Astrocyte (in vitro differentiated cells and primary cell): ENCODE data around the gene TNPO3. TPM values are rescaled to one million over a fixed set of nuclear protein-coding genes. Genes with fewer than 3 reads are reported as not detected.

Source experiments
- DNase-seq: peaks from one replicate; pipeline ENCODE4 v3.0.0-alpha.2; 2010; ENCODE audit warnings: low read depth
- FAIRE-seq: peaks from 2 replicates; lab custom pipeline; 2011; peaks lifted over from hg19 to GRCh38; lab: Jason Lieb, UNC
- H2AFZ ChIP-seq: 2 replicates; pipeline ENCODE4 v1.6.0; 2012; ENCODE audit warnings: low read depth, low read length, inconsistent platforms
- H3K27ac ChIP-seq: 2 replicates; pipeline ENCODE4 v1.5.1; 2011; ENCODE audit warnings: low read depth, low read length, inconsistent platforms
- H3K27me3 ChIP-seq: 2 replicates; pipeline ENCODE4 v1.6.0; 2011; ENCODE audit warnings: low read length, inconsistent platforms; ENCODE audit not compliant: insufficient read depth
- H3K36me3 ChIP-seq: 2 replicates; pipeline ENCODE4 v1.5.1; 2011; ENCODE audit warnings: low read length, inconsistent platforms; ENCODE audit not compliant: insufficient read depth
- H3K4me1 ChIP-seq: 2 replicates; pipeline ENCODE4 v1.5.1; 2011; ENCODE audit warnings: low read length, inconsistent platforms; ENCODE audit not compliant: insufficient read depth
- H3K4me2 ChIP-seq: 2 replicates; pipeline ENCODE4 v1.6.0; 2012; ENCODE audit warnings: low read length, inconsistent platforms
- H3K4me3 ChIP-seq: 2 replicates; pipeline ENCODE4 v1.5.1; 2011; ENCODE audit warnings: low read depth, mild to moderate bottlenecking, low read length, inconsistent platforms; ENCODE audit not compliant: insufficient read depth
- H3K79me2 ChIP-seq: 2 replicates; pipeline ENCODE4 v1.6.0; 2012; ENCODE audit warnings: mild to moderate bottlenecking, low read length, inconsistent platforms; ENCODE audit not compliant: insufficient read depth
- H3K9ac ChIP-seq: 2 replicates; pipeline ENCODE4 v1.6.0; 2012; ENCODE audit warnings: mild to moderate bottlenecking, low read length, inconsistent platforms
- H3K9me3 ChIP-seq: 2 replicates; pipeline ENCODE4 v1.5.1; 2012; ENCODE audit warnings: low read depth, mild to moderate bottlenecking, low read length, inconsistent platforms; ENCODE audit not compliant: insufficient read depth
- H4K20me1 ChIP-seq: 2 replicates; pipeline ENCODE4 v1.6.0; 2012; ENCODE audit warnings: low read length, inconsistent platforms; ENCODE audit not compliant: insufficient read depth
- H3K27ac Mint-ChIP-seq: one replicate; pipeline ENCODE4 v1.8.0; 2021; ENCODE audit warnings: mild to moderate bottlenecking, mixed read lengths; ENCODE audit not compliant: unreplicated experiment
- H3K27me3 Mint-ChIP-seq: one replicate; pipeline ENCODE4 v1.8.0; 2021; ENCODE audit warnings: low read depth, mixed read lengths; ENCODE audit not compliant: unreplicated experiment
- H3K36me3 Mint-ChIP-seq: one replicate; pipeline ENCODE4 v1.8.0; 2021; ENCODE audit warnings: low read depth, mixed read lengths; ENCODE audit not compliant: unreplicated experiment
- H3K4me1 Mint-ChIP-seq: one replicate; pipeline ENCODE4 v1.8.0; 2021; ENCODE audit warnings: low read depth, mixed read lengths; ENCODE audit not compliant: unreplicated experiment
- H3K4me3 Mint-ChIP-seq: one replicate; pipeline ENCODE4 v1.8.0; 2021; ENCODE audit warnings: mild to moderate bottlenecking, moderate library complexity, mixed read lengths; ENCODE audit not compliant: unreplicated experiment
- H3K9me3 Mint-ChIP-seq: one replicate; pipeline ENCODE4 v1.8.0; 2021; ENCODE audit warnings: mild to moderate bottlenecking, mixed read lengths; ENCODE audit not compliant: unreplicated experiment
- EZH2 ChIP-seq: IDR thresholded peaks from 2 replicates; pipeline ENCODE4 v1.6.1; 2012; ENCODE audit warnings: mild to moderate bottlenecking, low read length, inconsistent platforms; ENCODE audit not compliant: insufficient read depth
- total RNA-seq: library from RNA; stranded (reverse); gene quantifications from 2 replicates; pipeline ENCODE4 v1.2.1, GENCODE V29; 2021
- TF ChIP-seq, protein P1 (sequence below): IDR thresholded peaks from 2 replicates; pipeline ENCODE4 v1.5.1; 2011; ENCODE audit warnings: low read depth, mild to moderate bottlenecking, inconsistent platforms, low read length, moderate library complexity; ENCODE audit not compliant: insufficient read depth

The TNPO3 gene
- total RNA-seq, 1 donor from 2014 or later: 49.2 TPM

DNA sequence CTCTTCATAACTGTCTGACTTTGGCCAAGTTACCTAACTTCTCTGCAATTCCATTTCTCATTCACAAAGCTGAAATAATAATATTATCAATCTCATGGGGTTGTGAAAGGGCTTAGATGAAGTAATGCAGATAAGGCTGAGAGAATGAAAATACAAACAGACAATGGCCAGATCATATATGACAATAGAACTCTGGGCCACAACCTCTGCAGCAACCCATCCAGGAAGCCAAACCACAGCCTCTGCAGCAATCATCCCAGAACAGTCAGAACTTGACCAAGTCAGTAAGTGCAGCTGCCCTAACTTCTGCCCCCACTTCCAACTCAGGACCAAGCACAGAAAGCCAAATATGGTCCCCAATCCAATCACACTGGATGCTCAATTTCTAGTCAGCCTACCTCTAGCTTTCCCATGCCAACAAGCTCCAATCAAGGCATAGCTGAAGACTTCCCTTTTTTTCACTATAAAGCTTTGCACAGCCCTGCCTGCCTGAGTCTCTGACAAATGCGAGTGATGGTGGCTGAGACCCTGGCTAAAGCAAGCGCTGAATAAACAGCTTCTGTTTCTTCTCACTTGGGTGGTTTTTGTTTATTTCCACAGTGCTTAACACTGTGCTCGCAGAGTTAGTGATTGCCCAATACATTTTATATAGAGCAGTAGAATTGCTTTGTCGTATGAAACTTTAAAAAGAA lies 34.8 kb upstream of the TNPO3 start:
- Mint-ChIP-seq H3K27me3 (peaks cover 1% of the 10 kb centered on the region), H3K36me3 (no peaks in the 10 kb centered on the region), H3K27ac (no peak overlapping the region), H3K4me1 (peaks cover 7% of the 10 kb centered on the region), H3K9me3 (no peaks in the 10 kb centered on the region), H3K4me3 (no peak overlapping the region)
- Histone ChIP-seq H4K20me1 (no peaks in the 10 kb centered on the region), H3K36me3 (no peaks in the 10 kb centered on the region), H3K9ac (no peak overlapping the region), H3K79me2 (no peaks in the 10 kb centered on the region), H2AFZ (no peak overlapping the region), H3K4me1 (no peaks in the 10 kb centered on the region), H3K9me3 (no peaks in the 10 kb centered on the region), H3K27me3 (peaks cover 11% of the 10 kb centered on the region), H3K27ac (no peak overlapping the region), H3K4me3 (no peak overlapping the region), H3K4me2 (no peak overlapping the region)
- FAIRE-seq: no peak
- no peak for DNase-seq
- TF ChIP-seq, protein P1, sequence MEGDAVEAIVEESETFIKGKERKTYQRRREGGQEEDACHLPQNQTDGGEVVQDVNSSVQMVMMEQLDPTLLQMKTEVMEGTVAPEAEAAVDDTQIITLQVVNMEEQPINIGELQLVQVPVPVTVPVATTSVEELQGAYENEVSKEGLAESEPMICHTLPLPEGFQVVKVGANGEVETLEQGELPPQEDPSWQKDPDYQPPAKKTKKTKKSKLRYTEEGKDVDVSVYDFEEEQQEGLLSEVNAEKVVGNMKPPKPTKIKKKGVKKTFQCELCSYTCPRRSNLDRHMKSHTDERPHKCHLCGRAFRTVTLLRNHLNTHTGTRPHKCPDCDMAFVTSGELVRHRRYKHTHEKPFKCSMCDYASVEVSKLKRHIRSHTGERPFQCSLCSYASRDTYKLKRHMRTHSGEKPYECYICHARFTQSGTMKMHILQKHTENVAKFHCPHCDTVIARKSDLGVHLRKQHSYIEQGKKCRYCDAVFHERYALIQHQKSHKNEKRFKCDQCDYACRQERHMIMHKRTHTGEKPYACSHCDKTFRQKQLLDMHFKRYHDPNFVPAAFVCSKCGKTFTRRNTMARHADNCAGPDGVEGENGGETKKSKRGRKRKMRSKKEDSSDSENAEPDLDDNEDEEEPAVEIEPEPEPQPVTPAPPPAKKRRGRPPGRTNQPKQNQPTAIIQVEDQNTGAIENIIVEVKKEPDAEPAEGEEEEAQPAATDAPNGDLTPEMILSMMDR: no peak
- TF ChIP-seq EZH2: no peak

GRCh38 chr7:129084801-129085551 lies 30.1 kb upstream of the TNPO3 start:
- no peak for TF ChIP-seq EZH2
- TF ChIP-seq, protein P1: no peak
- DNase-seq: no peak
- Mint-ChIP-seq H3K27ac (no peak overlapping the region), H3K4me3 (no peak overlapping the region), H3K36me3 (no peaks in the 10 kb centered on the region), H3K4me1 (peaks cover 7% of the 10 kb centered on the region), H3K9me3 (no peaks in the 10 kb centered on the region), H3K27me3 (no peaks in the 10 kb centered on the region)
- no peak overlapping the region for H3K4me3 ChIP-seq
- H3K27me3 ChIP-seq: peaks cover 7% of the 10 kb centered on the region
- no peak overlapping the region for H3K9ac ChIP-seq
- no peak overlapping the region for H2AFZ ChIP-seq
- no peak overlapping the region for H3K27ac ChIP-seq
- H4K20me1 ChIP-seq: no peaks in the 10 kb centered on the region
- H3K36me3 ChIP-seq: no peaks in the 10 kb centered on the region
- H3K9me3 ChIP-seq: no peaks in the 10 kb centered on the region
- FAIRE-seq: no peak
- no peak overlapping the region for H3K4me2 ChIP-seq
- no peaks in the 10 kb centered on the region for H3K4me1 ChIP-seq
- no peaks in the 10 kb centered on the region for H3K79me2 ChIP-seq

GRCh38 chr7:129083525-129083924 lies 28.6 kb upstream of the TNPO3 start:
- Histone ChIP-seq H3K4me1 (no peaks in the 10 kb centered on the region), H4K20me1 (no peaks in the 10 kb centered on the region), H3K9me3 (no peaks in the 10 kb centered on the region), H3K79me2 (no peaks in the 10 kb centered on the region), H3K4me3 (no peak overlapping the region), H2AFZ (no peak overlapping the region), H3K9ac (no peak overlapping the region), H3K27ac (no peak overlapping the region), H3K27me3 (peaks cover 3% of the 10 kb centered on the region), H3K36me3 (no peaks in the 10 kb centered on the region), H3K4me2 (no peak overlapping the region)
- no peaks in the 10 kb centered on the region for H3K9me3 Mint-ChIP-seq
- H3K36me3 Mint-ChIP-seq: no peaks in the 10 kb centered on the region
- DNase-seq (no peak), FAIRE-seq (no peak)
- H3K27ac Mint-ChIP-seq: no peak overlapping the region
- no peaks in the 10 kb centered on the region for H3K27me3 Mint-ChIP-seq
- H3K4me1 Mint-ChIP-seq: no peaks in the 10 kb centered on the region
- H3K4me3 Mint-ChIP-seq: no peak overlapping the region
- no peak for TF ChIP-seq EZH2
